VCaP (cell line): ENCODE results near the gene ANO9.

ENCODE experiments used
- H3K27ac ChIP-seq: fragments of 450-650 bp; 2 replicates; pipeline ENCODE4 v1.5.1; 2017
- TF ChIP-seq, protein P1 (sequence below): fragments of 450-650 bp; conservative IDR thresholded peaks from 2 replicates; pipeline ENCODE4 v1.5.1; 2017; ENCODE audit warnings: mild to moderate bottlenecking, moderate library complexity

ANO9 gene

DNA sequence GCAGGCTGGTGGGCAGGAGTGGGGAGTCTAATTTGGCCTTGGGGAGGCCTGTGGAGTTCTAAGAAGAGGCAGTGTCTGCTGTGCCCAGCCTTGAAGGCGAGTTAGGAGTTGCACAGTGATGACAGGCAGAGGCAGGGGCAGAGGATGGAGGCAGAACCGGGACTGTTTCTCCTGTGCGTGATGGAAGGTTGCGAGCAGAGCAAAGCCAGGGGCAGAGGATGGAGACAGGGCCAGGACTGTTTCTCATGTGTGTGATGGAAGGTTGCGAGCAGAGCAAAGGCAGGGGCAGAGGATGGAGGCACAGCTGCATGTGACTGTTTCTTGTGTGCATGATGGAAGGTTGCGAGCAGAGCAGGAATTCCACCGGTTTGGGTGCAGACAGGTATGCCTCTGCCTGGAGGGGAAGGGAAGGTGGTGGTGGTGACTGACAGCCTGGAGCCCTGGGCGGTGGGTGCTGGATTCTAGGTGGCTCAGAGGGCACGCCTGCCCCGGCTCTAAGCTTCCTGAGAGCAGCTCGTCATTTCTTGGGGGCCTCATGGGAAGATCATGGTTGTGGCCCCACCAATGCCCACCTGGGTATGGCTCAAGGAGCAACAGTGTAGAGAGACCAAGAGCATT, 63.8 kb downstream of the ANO9 start:
- H3K27ac ChIP-seq = no peak overlapping the region

DNA sequence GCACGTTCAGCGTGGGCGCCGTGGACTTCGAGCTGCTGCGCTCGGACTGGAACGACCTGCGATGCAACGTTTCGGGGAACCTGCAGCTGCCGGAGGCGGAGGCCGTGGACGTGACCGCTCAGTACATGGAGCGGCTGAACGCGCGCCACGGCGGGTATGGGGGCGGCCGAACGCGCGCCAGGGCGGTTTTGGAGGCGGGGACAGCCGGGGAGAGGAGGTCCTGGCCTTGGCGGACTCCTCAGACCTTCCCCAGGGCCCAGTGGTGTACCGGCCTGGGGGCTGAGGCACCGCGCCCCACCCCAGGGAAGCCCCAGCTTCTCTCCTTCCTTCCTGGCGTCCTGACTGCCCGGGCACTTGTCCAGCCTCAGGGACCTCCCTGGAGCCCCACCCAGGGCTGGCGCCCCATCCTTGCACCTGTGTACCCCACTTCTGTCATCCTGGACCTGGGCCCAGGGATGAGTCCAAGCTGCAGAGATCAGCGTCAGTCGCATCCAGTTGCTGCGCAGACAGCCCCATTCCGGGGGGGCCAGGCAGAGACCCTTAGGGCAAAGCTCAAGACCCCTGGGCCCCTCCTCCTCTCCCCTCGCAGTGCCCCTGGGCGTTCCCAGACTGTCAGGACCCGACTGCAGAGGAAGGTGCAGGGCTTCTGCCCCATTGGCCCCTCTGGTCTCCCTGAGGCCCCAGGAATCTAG, 64.5 kb downstream of the ANO9 start:
- H3K27ac ChIP-seq = no peak overlapping the region
- TF ChIP-seq, protein P1, sequence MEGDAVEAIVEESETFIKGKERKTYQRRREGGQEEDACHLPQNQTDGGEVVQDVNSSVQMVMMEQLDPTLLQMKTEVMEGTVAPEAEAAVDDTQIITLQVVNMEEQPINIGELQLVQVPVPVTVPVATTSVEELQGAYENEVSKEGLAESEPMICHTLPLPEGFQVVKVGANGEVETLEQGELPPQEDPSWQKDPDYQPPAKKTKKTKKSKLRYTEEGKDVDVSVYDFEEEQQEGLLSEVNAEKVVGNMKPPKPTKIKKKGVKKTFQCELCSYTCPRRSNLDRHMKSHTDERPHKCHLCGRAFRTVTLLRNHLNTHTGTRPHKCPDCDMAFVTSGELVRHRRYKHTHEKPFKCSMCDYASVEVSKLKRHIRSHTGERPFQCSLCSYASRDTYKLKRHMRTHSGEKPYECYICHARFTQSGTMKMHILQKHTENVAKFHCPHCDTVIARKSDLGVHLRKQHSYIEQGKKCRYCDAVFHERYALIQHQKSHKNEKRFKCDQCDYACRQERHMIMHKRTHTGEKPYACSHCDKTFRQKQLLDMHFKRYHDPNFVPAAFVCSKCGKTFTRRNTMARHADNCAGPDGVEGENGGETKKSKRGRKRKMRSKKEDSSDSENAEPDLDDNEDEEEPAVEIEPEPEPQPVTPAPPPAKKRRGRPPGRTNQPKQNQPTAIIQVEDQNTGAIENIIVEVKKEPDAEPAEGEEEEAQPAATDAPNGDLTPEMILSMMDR = no peak

More for the DNA sequence above, 63.8 kb downstream of the ANO9 start:
- TF ChIP-seq, protein P1 = no peak

GRCh38 chr11:376531-377173, 65.2 kb downstream of the ANO9 start:
- TF ChIP-seq, protein P1 = no peak

DNA sequence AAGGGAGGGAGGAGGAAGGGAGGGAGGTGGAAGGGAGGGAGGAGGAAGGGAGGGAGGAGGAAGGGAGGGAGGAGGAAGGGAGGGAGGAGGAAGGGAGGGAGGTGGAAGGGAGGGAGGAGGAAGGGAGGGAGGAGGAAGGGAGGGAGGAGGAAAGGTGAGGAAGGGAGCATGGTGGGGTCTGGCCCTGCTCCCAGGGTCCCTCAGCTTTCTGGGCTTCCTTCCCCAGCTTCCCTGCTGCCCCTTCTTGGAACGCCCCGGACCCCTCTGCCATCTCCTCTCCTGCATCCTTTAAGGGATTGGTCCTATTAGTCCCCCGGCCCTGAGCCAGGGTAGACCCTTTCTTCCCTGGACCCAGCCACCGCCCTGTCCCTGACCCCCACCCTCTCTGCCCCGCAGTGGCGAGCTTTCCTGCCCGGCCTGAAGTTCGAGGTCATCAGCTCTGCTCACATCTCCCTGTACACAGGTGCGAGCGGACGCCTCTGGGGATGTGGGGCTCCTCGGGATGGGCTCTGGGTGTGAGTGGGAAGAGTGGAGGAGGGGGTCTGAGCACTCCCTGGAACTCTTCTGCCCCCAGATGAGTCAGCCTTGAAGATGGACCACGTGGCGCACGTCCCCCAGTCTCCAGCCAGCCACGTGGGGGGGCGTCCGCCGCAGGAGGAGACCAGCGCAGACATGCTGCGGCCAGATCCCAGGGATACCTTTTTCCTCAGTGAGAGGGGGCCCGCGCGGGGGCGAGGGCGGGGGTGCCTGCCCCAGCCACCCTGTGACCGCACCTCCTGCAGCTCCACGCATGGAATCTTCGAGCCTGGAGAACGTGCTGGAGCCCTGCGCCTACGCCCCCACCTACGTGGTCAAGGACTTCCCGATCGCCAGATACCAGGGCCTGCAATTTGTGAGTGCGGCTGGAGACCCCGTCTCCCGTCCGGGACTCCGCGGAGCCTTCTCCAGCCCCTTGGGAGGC, 66.5 kb downstream of the ANO9 start:
- TF ChIP-seq, protein P1 = no peak
- H3K27ac ChIP-seq = no peak overlapping the region

More at GRCh38 chr11:376531-377173, 65.2 kb downstream of the ANO9 start:
- no peak overlapping the region for H3K27ac ChIP-seq

DNA sequence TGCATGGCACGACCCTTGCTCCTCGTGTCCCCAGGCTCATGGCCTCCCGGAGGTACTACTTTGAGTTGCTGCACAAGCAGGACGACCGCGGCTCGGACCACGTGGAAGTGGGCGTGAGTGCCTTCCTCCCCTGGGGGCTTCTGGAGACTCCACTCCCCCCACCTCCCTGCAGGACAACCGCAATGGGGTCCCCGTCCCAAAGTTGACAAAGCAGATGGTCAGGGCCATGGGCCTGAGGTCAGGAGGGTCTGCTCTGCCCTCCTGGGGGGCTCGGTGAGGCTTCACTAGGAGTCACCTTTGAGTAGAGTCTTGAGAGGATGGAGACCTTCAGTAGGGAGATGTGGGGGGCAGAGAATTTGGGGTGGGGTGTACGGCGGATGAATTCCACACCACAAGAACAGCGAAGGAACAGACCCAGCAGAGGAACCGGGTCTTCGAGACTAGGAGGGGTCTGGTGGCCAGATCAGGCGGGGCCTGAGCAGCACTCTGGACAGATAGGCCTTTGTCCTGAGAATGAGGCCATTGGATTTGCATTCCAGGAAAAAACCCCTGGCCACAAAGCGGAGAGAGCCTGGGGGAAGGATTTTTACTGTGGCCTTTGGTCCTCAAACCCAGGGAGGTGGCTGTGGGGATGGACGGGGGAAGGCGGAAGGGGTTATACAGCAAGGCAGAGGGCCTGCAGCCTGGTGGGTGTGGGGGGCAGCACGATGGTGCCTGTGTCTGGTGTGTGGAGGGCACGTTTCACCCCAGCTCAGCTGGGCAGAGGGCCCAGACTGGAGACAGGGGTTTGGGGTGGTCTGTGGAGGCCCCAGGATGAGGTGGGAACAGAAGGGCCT, 67.9 kb downstream of the ANO9 start:
- TF ChIP-seq, protein P1 = no peak
- no peak overlapping the region for H3K27ac ChIP-seq

DNA sequence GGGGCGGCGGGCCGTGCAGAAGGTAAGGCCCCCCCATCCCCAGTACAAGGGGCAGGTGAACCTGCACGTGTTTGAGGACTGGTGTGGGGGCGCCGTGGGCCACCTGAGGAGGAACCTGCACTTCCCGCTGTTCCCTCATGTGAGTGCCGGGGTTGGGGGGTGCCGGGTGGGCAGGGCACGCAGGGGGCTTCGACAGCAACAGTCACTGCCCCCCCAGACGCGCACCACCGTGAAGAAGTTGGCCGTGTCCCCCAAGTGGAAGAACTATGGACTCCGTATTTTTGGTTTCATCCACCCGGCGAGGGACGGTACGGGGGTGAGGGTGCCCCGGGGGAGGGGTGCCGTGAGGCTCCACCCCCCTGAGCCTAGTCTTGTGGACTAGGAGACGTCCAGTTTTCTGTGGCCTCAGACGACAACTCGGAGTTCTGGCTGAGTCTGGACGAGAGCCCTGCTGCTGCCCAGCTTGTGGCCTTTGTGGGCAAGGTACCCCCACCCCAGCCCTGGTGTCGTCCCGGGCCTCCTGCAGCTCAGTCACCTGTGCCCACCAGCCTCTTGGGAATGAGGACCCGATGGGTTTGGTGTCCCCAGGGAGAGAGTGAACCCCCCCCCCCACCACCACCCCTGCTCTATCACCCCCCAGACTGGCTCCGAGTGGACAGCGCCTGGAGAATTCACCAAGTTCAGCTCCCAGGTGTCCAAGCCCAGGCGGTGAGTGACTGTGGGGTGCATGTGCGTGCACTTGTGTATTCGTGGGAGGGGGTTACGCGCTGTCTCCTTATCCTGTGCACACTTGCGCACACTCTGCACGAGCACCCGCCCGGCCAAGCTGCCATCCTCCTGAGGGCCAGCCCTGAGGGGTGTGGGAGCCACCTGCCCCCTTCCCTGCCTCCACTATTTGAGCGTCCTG, 68.7 kb downstream of the ANO9 start:
- no peak overlapping the region for H3K27ac ChIP-seq
- TF ChIP-seq, protein P1 = no peak
